ENCODE results near the gene GALNT8.
"Not testable (repeated sequence)": the region's sequence is repeated elsewhere in the genome, so short reads cannot be mapped to it uniquely, and the experiment has no call there.

Gene GALNT8

GRCh38 chr12:4719821-4720636, at the start of gene GALNT8:
Gene GALNT8 (plus strand): TSS chr12:4720400. CDS start chr12:4720678, 278 bp downstream.
- DNase-seq = no peak

- DNase-seq = no peak
These were observed 40.5 kb upstream of the GALNT8 start for GRCh38 chr12:4679711-4680110.

GRCh38 chr12:4681732-4682131, 38.5 kb upstream of the GALNT8 start:
- DNase-seq = no peak

GRCh38 chr12:4685317-4685716, 34.9 kb upstream of the GALNT8 start:
- no peak for DNase-seq

- no peak for DNase-seq
These were observed 29.4 kb upstream of the GALNT8 start for GRCh38 chr12:4690760-4691159.

GRCh38 chr12:4700621-4701026, 19.6 kb upstream of the GALNT8 start:
- peak; percentile 86 for DNase-seq

- DNase-seq = peak; percentile 12
These were observed 18.6 kb upstream of the GALNT8 start for GRCh38 chr12:4701395-4702190.

- no peak for DNase-seq
These were observed 16.5 kb upstream of the GALNT8 start for GRCh38 chr12:4703676-4704075.

GRCh38 chr12:4705824-4706223, 14.4 kb upstream of the GALNT8 start:
- DNase-seq = no peak

GRCh38 chr12:4707306-4707705, 12.9 kb upstream of the GALNT8 start:
- DNase-seq = no peak

- DNase-seq = no peak
These were observed 10.1 kb upstream of the GALNT8 start for GRCh38 chr12:4710113-4710512.

- no peak for DNase-seq
These were observed 5.3 kb upstream of the GALNT8 start for GRCh38 chr12:4714879-4715278.

GRCh38 chr12:4717806-4718205, 2.4 kb upstream of the GALNT8 start:
- DNase-seq = no peak

GRCh38 chr12:4720637-4720995, 416 bp downstream of the GALNT8 start:
- DNase-seq = no peak

GRCh38 chr12:4721587-4721986, 1.4 kb downstream of the GALNT8 start:
- DNase-seq = not testable (repeated sequence)

GRCh38 chr12:4723226-4723625, 3.0 kb downstream of the GALNT8 start:
- no peak for DNase-seq

GRCh38 chr12:4725057-4725456, 4.9 kb downstream of the GALNT8 start:
- DNase-seq = no peak

- DNase-seq = no peak
These were observed 14.6 kb downstream of the GALNT8 start for GRCh38 chr12:4734625-4735340.

GRCh38 chr12:4736091-4736490, 15.9 kb downstream of the GALNT8 start:
- DNase-seq = no peak

- DNase-seq = no peak
These were observed 18.3 kb downstream of the GALNT8 start for GRCh38 chr12:4738541-4738940.

- DNase-seq = no peak
These were observed 22.3 kb downstream of the GALNT8 start for GRCh38 chr12:4742416-4742970.

- no peak for DNase-seq
These were observed 22.8 kb downstream of the GALNT8 start for GRCh38 chr12:4743046-4743445.

- no peak for DNase-seq
These were observed 24.5 kb downstream of the GALNT8 start for GRCh38 chr12:4744709-4745108.
